Immature natural killer cell (primary cell): ENCODE data around the gene EIF1AY. TPM values are rescaled to one million over a fixed set of nuclear protein-coding genes. Genes with fewer than 3 reads are reported as not detected.
"Not testable (repeated sequence)": the region's sequence is repeated elsewhere in the genome, so short reads cannot be mapped to it uniquely, and the experiment has no call there.

Experiments used
- DNase-seq, 3 donors: peaks; one replicate each; pipeline ENCODE4 v3.0.0; 2022; ENCODE audit warnings: mixed read lengths in 1 of 3
- H3K27ac Mint-ChIP-seq, 6 donors: one replicate each; pipeline ENCODE4 v1.8.0; 2020; ENCODE audit warnings: mixed read lengths in 6 of 6, mild to moderate bottlenecking in 5 of 6, inconsistent platforms in 4 of 6, moderate library complexity in 3 of 6
- H3K27me3 Mint-ChIP-seq, 3 donors: one replicate each; pipeline ENCODE4 v1.8.0; 2020 to 2021; ENCODE audit warnings: low read depth in 3 of 3, mild to moderate bottlenecking in 3 of 3, mixed read lengths in 3 of 3, moderate library complexity in 3 of 3, inconsistent platforms in 1 of 3
- H3K36me3 Mint-ChIP-seq, 3 donors: one replicate each; pipeline ENCODE4 v1.8.0; 2020; ENCODE audit warnings: mixed read lengths in 3 of 3, inconsistent platforms in 2 of 3, mild to moderate bottlenecking in 2 of 3
- H3K4me1 Mint-ChIP-seq, 2 donors: one replicate each; pipeline ENCODE4 v1.8.0; 2020; ENCODE audit warnings: inconsistent platforms in 2 of 2, mild to moderate bottlenecking in 2 of 2, mixed read lengths in 2 of 2, moderate library complexity in 1 of 2
- H3K4me3 Mint-ChIP-seq, 5 donors: one replicate each; pipeline ENCODE4 v1.8.0; 2020; ENCODE audit warnings: mild to moderate bottlenecking in 5 of 5, mixed read lengths in 5 of 5, inconsistent platforms in 3 of 5, moderate library complexity in 3 of 5
- H3K9me3 Mint-ChIP-seq, 6 donors: one replicate each; pipeline ENCODE4 v1.8.0; 2020; ENCODE audit warnings: mild to moderate bottlenecking in 6 of 6, mixed read lengths in 6 of 6, inconsistent platforms in 4 of 6, moderate library complexity in 3 of 6
- polyA plus RNA-seq, 3 donors: library from polyadenylated mRNA; unstranded; fragments of 300-500 nt; fragmentation: Illumina TruSeq; gene quantifications; one replicate each; pipeline ENCODE4 v1.2.3, GENCODE V29; 2021

The EIF1AY gene
- not detected for polyA plus RNA-seq

GRCh38 chrY:20575531-20576121 is at the start of gene EIF1AY:
Gene EIF1AY (plus strand): TSS chrY:20575776. CDS start chrY:20575872, 96 bp downstream.
- no peaks in the 10 kb centered on the region for H3K9me3 Mint-ChIP-seq
- H3K27me3 Mint-ChIP-seq = peaks cover 0 to 5% (median 0%) of the 10 kb centered on the region in 3 donors
- peak within 1 kb of the TSS in 1 of 5 donors; percentile 86 for H3K4me3 Mint-ChIP-seq
- H3K4me1 Mint-ChIP-seq = no peaks in the 10 kb centered on the region
- no peaks in the 10 kb centered on the region for H3K36me3 Mint-ChIP-seq
- peak within 1 kb of the TSS in 1 of 6 donors; percentile 97 for H3K27ac Mint-ChIP-seq
- DNase-seq = no peak

- DNase-seq = no peak
- Mint-ChIP-seq H3K36me3 (peaks cover 0 to 3% (median 0%) of the 10 kb centered on the region in 3 donors), H3K9me3 (no peaks in the 10 kb centered on the region), H3K4me1 (no peaks in the 10 kb centered on the region), H3K4me3 (no peak overlapping the region), H3K27ac (no peak overlapping the region), H3K27me3 (peaks cover 0 to 1% (median 0%) of the 10 kb centered on the region in 3 donors)
Observed at GRCh38 chrY:20528435-20528834, 47.1 kb upstream of the EIF1AY start.

GRCh38 chrY:20538186-20538585 is 37.4 kb upstream of the EIF1AY start:
- no peaks in the 10 kb centered on the region for H3K4me1 Mint-ChIP-seq
- no peak overlapping the region for H3K27ac Mint-ChIP-seq
- H3K9me3 Mint-ChIP-seq = no peaks in the 10 kb centered on the region
- H3K36me3 Mint-ChIP-seq = peaks cover 0 to 5% (median 0%) of the 10 kb centered on the region in 3 donors
- DNase-seq = no peak
- no peak overlapping the region for H3K4me3 Mint-ChIP-seq
- H3K27me3 Mint-ChIP-seq = no peaks in the 10 kb centered on the region

DNA sequence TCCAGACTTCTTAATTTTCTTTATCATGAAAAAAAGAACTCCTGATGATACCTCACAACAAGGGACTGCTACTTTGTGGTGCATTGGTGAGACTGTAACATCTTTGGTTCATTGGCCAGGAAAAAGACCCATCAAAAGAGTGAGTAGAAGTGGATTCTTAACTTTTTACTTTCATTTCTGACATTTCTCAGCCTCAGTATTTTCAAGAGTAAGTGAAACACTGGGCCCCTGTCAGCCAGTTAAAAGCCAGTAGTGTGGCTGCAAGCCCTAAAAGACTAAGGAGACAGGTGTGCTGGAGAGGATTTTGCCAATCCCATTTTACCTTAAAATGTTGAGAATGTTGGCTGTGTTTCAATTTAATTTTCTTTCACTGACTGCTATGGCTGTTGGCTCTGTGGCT is 36.6 kb upstream of the EIF1AY start:
- no peak overlapping the region for H3K27ac Mint-ChIP-seq
- H3K36me3 Mint-ChIP-seq = peaks cover 0 to 5% (median 0%) of the 10 kb centered on the region in 3 donors

DNA sequence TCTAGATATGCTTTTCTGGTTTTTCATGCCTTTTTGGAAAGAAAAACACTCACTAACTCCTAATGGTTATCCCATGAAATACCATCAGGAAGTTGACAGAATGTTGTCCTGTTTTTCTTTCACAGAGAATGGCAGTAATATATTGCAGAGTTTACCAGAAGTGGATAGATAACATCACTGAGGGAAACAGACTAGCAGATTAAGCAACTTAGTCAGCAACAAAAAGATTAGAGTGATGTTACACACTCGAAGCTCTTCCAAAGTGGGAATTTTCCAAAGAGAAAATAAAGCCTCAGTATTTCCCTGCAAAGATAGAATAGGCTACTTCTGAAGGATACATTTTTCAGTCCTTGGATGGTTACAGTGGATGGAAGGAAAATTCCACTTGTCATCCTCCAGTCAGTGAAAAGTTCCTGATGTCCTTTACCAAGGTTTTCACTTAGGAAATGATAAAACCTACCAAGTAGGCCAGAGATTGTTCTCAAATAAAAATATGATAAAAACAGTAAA is 31.1 kb upstream of the EIF1AY start:
- peaks cover 0 to 5% (median 0%) of the 10 kb centered on the region in 3 donors for H3K36me3 Mint-ChIP-seq
- H3K27me3 Mint-ChIP-seq = peaks cover 0 to 4% (median 0%) of the 10 kb centered on the region in 3 donors
- H3K27ac Mint-ChIP-seq = no peak overlapping the region

More for the DNA sequence above, 36.6 kb upstream of the EIF1AY start:
- H3K4me3 Mint-ChIP-seq = no peak overlapping the region
- no peak for DNase-seq
- no peaks in the 10 kb centered on the region for H3K27me3 Mint-ChIP-seq
- no peaks in the 10 kb centered on the region for H3K4me1 Mint-ChIP-seq
- H3K9me3 Mint-ChIP-seq = no peaks in the 10 kb centered on the region

GRCh38 chrY:20546071-20546470 is 29.5 kb upstream of the EIF1AY start:
- no peaks in the 10 kb centered on the region for H3K9me3 Mint-ChIP-seq
- no peaks in the 10 kb centered on the region for H3K36me3 Mint-ChIP-seq
- peaks cover 0 to 4% (median 0%) of the 10 kb centered on the region in 3 donors for H3K27me3 Mint-ChIP-seq
- no peak for DNase-seq
- H3K4me1 Mint-ChIP-seq = no peaks in the 10 kb centered on the region
- H3K27ac Mint-ChIP-seq = no peak overlapping the region
- no peak overlapping the region for H3K4me3 Mint-ChIP-seq

More for the DNA sequence above, 31.1 kb upstream of the EIF1AY start:
- Mint-ChIP-seq H3K4me3 (no peak overlapping the region), H3K4me1 (no peaks in the 10 kb centered on the region), H3K9me3 (no peaks in the 10 kb centered on the region)
- DNase-seq = no peak

GRCh38 chrY:20549289-20549688 is 26.3 kb upstream of the EIF1AY start:
- DNase-seq = no peak
- Mint-ChIP-seq H3K36me3 (no peaks in the 10 kb centered on the region), H3K27ac (no peak overlapping the region), H3K9me3 (no peaks in the 10 kb centered on the region), H3K4me3 (no peak overlapping the region), H3K27me3 (peaks cover 0 to 4% (median 0%) of the 10 kb centered on the region in 3 donors), H3K4me1 (no peaks in the 10 kb centered on the region)

DNA sequence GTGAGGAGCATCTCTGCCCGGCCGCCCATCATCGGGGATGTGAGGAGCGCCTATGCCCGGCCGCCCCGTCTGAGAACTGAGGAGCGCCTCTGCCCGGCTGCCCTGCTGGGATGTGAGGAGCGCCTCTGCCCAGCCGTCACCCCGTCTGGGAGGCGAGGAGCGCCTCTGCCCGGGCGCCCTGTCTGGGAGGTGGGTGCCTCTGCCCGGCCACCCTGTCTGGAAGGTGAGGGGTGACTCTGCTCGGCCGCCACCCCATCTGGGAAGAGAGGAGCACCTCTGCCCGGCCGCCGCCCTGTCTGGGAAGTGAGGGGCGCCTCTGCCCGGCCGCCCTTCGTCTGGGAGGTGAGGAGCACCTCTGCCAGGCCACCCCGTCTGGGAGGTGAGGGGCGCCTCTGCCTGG is 23.7 kb upstream of the EIF1AY start:
- Mint-ChIP-seq H3K36me3 (no peaks in the 10 kb centered on the region), H3K9me3 (no peaks in the 10 kb centered on the region), H3K4me1 (no peaks in the 10 kb centered on the region), H3K27me3 (peaks cover 0 to 2% (median 0%) of the 10 kb centered on the region in 3 donors), H3K4me3 (no peak overlapping the region), H3K27ac (no peak overlapping the region)
- no peak for DNase-seq

GRCh38 chrY:20552764-20553323 is 22.7 kb upstream of the EIF1AY start:
- DNase-seq, H3K27me3 Mint-ChIP-seq, H3K27ac Mint-ChIP-seq, H3K36me3 Mint-ChIP-seq, H3K4me1 Mint-ChIP-seq, H3K4me3 Mint-ChIP-seq, H3K9me3 Mint-ChIP-seq: not testable (repeated sequence)

DNA sequence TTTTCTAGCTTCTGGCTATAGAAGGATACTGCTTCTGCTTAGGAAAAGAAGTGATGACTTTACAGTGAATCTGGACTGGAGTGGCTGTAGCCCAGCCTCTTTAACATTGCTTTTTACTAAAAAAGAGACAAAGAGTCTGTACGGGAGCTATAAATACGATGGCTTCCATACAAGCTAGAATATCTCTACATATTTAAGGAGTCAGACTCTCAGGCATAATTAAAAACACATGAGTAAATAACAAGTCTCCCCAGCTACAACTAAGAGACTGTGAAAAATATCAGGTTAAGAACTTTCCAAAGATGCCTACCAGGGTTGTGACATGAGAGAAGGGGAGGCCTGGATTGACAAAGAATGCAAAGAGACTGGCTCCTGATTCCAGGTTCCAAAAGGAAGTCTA is 19.8 kb upstream of the EIF1AY start:
- Mint-ChIP-seq H3K4me1 (no peaks in the 10 kb centered on the region), H3K36me3 (no peaks in the 10 kb centered on the region), H3K9me3 (no peaks in the 10 kb centered on the region), H3K4me3 (no peak overlapping the region), H3K27me3 (no peaks in the 10 kb centered on the region), H3K27ac (no peak overlapping the region)
- no peak for DNase-seq

- Mint-ChIP-seq H3K4me3 (no peak overlapping the region), H3K36me3 (no peaks in the 10 kb centered on the region), H3K9me3 (no peaks in the 10 kb centered on the region), H3K27ac (no peak overlapping the region), H3K4me1 (no peaks in the 10 kb centered on the region), H3K27me3 (no peaks in the 10 kb centered on the region)
- DNase-seq = no peak
Observed at GRCh38 chrY:20558677-20559076, 16.9 kb upstream of the EIF1AY start.

GRCh38 chrY:20559873-20560512 is 15.6 kb upstream of the EIF1AY start:
- Mint-ChIP-seq H3K4me1 (no peaks in the 10 kb centered on the region), H3K27ac (no peak overlapping the region), H3K9me3 (peaks cover 0 to 1% (median 0%) of the 10 kb centered on the region in 6 donors), H3K4me3 (no peak overlapping the region), H3K27me3 (no peaks in the 10 kb centered on the region), H3K36me3 (no peaks in the 10 kb centered on the region)
- no peak for DNase-seq

DNA sequence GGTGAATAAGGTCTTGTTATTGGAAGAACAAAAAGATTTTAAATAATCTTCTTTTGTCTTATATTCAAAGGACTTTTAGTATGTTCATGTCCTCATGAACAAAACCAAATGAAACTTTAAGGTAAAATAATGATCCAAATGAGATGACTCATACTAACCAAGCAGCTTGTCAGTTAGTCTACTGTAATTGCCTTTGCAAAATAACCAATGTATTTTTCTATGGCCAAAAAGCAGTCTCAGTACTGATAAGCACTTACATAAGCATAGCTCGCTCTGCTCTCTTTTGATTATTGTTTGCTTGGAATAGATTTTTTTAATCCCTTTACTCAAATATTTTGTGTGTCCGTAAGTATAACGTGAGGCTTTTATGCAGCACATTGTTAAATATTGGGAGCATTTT is 4.3 kb upstream of the EIF1AY start:
- H3K9me3 Mint-ChIP-seq = no peaks in the 10 kb centered on the region
- H3K36me3 Mint-ChIP-seq = no peaks in the 10 kb centered on the region
- peaks cover 0 to 3% (median 0%) of the 10 kb centered on the region in 3 donors for H3K27me3 Mint-ChIP-seq
- H3K4me1 Mint-ChIP-seq = no peaks in the 10 kb centered on the region
- no peak for DNase-seq
- H3K27ac Mint-ChIP-seq = no peak overlapping the region
- H3K4me3 Mint-ChIP-seq = no peak overlapping the region

GRCh38 chrY:20576506-20576905 is 930 bp downstream of the EIF1AY start:
- Mint-ChIP-seq H3K36me3 (no peaks in the 10 kb centered on the region), H3K4me3 (peak overlapping the region in 1 of 5 donors; percentile 86), H3K4me1 (no peaks in the 10 kb centered on the region), H3K9me3 (no peaks in the 10 kb centered on the region), H3K27me3 (peaks cover 0 to 5% (median 0%) of the 10 kb centered on the region in 3 donors), H3K27ac (peak overlapping the region in 1 of 6 donors; percentile 97)
- DNase-seq = no peak
